MM.1S (cell line): Measurements from ENCODE around the gene RPUSD1.
A peak's percentile ranks its signal among the peaks of the same experiment; 100 is the strongest.

Experiments used
- DNase-seq: peaks from one replicate; pipeline ENCODE4 v3.0.0-alpha.2; 2015
- H2AFZ ChIP-seq: fragments of 300-600 bp; sonication (generic); 2 replicates; pipeline ENCODE4 v1.6.0; 2016; ENCODE audit warnings: antibody characterized with exemption, low read length
- H3F3A ChIP-seq: fragments of 300-600 bp; sonication (generic); 2 replicates; pipeline ENCODE4 v1.6.1; 2016; ENCODE audit warnings: mild to moderate bottlenecking, antibody characterized with exemption, low read length, moderate library complexity, mixed read lengths; ENCODE audit not compliant: insufficient read depth
- H3K27ac ChIP-seq: fragments of 300-600 bp; sonication (generic); 2 replicates; pipeline ENCODE4 v1.5.1; 2016; ENCODE audit warnings: mild to moderate bottlenecking, low read length
- H3K27me3 ChIP-seq: fragments of 300-600 bp; sonication (generic); replicated peaks from 2 replicates; pipeline ENCODE4 v1.6.0; 2016; ENCODE audit warnings: low read length; ENCODE audit not compliant: insufficient read depth
- H3K36me3 ChIP-seq: fragments of 300-600 bp; sonication (generic); replicated peaks from 2 replicates; pipeline ENCODE4 v1.6.1; 2016; ENCODE audit warnings: mild to moderate bottlenecking, low read length, mixed read lengths; ENCODE audit not compliant: insufficient read depth
- H3K4me1 ChIP-seq: fragments of 300-600 bp; sonication (generic); 2 replicates; pipeline ENCODE4 v1.6.1; 2016; ENCODE audit warnings: low read length, mixed read lengths
- H3K4me2 ChIP-seq: fragments of 300-600 bp; sonication (generic); 2 replicates; pipeline ENCODE4 v1.6.0; 2016; ENCODE audit warnings: low read depth, low read length
- H3K4me3 ChIP-seq: fragments of 300-600 bp; sonication (generic); 2 replicates; pipeline ENCODE4 v1.5.1; 2016; ENCODE audit warnings: low read length, mixed read lengths
- H3K79me2 ChIP-seq: fragments of 300-600 bp; sonication (generic); 2 replicates; pipeline ENCODE4 v1.6.1; 2016; ENCODE audit warnings: mixed run types, low read length, mixed read lengths
- H3K9ac ChIP-seq: fragments of 300-600 bp; sonication (generic); 2 replicates; pipeline ENCODE4 v1.6.1; 2016; ENCODE audit warnings: low read length, mixed read lengths
- H3K9me2 ChIP-seq: fragments of 300-600 bp; sonication (generic); replicated peaks from 2 replicates; pipeline ENCODE4 v1.6.1; 2016; ENCODE audit warnings: mild to moderate bottlenecking, low read length, mixed read lengths; ENCODE audit not compliant: insufficient read depth
- H3K9me3 ChIP-seq: fragments of 300-600 bp; sonication (generic); replicated peaks from 2 replicates; pipeline ENCODE4 v1.6.1; 2016; ENCODE audit warnings: mild to moderate bottlenecking, low read length, mixed read lengths; ENCODE audit not compliant: insufficient read depth
- H4K20me1 ChIP-seq: fragments of 300-600 bp; sonication (generic); 2 replicates; pipeline ENCODE4 v1.6.1; 2016; ENCODE audit warnings: mild to moderate bottlenecking, low read length, moderate library complexity, mixed read lengths; ENCODE audit not compliant: insufficient read depth
- CTCF ChIP-seq: fragments of 300-600 bp; sonication (generic); IDR thresholded peaks from 2 replicates; pipeline ENCODE4 v1.5.1; 2016; ENCODE audit warnings: antibody characterized with exemption, low read length, mixed read lengths
- EZH2 ChIP-seq: fragments of 300-600 bp; sonication (generic); optimal IDR thresholded peaks from 2 replicates; pipeline ENCODE3; 2017; ENCODE audit warnings: low read depth, mild to moderate bottlenecking, antibody characterized with exemption, low read length, mixed read lengths
- EZH2phosphoT487 ChIP-seq: fragments of 300-600 bp; sonication (generic); IDR thresholded peaks from 2 replicates; pipeline ENCODE4 v1.6.1; 2018; ENCODE audit warnings: antibody characterized with exemption, low read length

RPUSD1 gene

DNA sequence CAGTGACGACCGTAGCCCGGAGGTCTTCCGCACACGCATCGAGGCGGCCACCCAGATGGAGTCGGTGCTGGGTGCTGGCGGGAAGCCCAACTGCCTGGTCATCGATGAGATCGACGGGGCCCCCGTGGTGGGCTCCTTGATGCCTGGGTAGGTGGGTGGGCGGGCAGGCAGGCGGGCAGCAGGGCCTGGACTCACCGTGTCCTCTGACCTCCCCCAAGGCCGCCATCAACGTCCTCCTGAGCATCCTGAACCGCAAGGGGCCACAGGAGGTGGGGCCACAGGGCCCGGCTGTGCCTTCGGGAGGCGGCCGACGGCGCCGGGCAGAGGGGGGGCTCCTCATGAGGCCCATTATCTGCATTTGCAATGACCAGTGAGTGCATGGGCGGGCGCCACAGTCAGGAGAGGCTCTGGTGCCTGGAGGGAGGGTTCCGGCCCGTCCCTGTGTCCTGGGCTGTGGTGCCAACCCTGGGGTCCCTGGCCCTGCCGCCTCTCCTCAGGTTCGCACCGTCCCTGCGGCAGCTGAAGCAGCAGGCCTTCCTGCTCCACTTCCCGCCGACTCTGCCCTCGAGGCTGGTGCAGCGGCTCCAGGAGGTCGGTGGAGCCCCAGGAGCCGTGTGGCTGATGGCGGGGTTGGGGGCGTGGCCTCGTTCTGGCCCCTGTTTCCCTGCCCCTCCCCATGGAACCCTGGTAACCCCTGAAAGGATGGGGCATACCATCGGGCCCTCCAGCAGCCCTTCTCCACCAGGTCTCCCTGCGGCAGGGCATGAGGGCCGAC lies 4.2 kb upstream of the RPUSD1 start:
- no peaks in the 10 kb centered on the region for H3K9me3 ChIP-seq
- DNase-seq, result peak; percentile 1
- H3F3A ChIP-seq, result no peaks in the 10 kb centered on the region
- no peak overlapping the region for H3K9ac ChIP-seq
- TF ChIP-seq EZH2phosphoT487 (no peak), CTCF (no peak), EZH2 (no peak)
- H3K9me2 ChIP-seq, result no peaks in the 10 kb centered on the region
- no peak overlapping the region for H3K27ac ChIP-seq
- peaks cover 24% of the 10 kb centered on the region for H3K79me2 ChIP-seq
- H3K4me3 ChIP-seq, result no peak overlapping the region
- H3K4me2 ChIP-seq, result no peak overlapping the region
- no peak overlapping the region for H2AFZ ChIP-seq
- H3K4me1 ChIP-seq, result 0 out of 2 replicates have a peak, but pooled peaks cover 4% of the 10 kb centered on the region
- no peaks in the 10 kb centered on the region for H3K27me3 ChIP-seq
- no peaks in the 10 kb centered on the region; the same call in 1 of the 2 replicates for H3K36me3 ChIP-seq
- H4K20me1 ChIP-seq, result no peaks in the 10 kb centered on the region

- Histone ChIP-seq H3F3A (no peaks in the 10 kb centered on the region), H3K27me3 (no peaks in the 10 kb centered on the region), H2AFZ (no peak overlapping the region), H3K4me3 (no peak overlapping the region), H3K79me2 (peaks cover 33% of the 10 kb centered on the region), H3K4me1 (0 out of 2 replicates have a peak, but pooled peaks cover 9% of the 10 kb centered on the region), H3K9me2 (no peaks in the 10 kb centered on the region), H3K9ac (no peak overlapping the region), H3K27ac (no peak overlapping the region), H4K20me1 (no peaks in the 10 kb centered on the region), H3K36me3 (no peaks in the 10 kb centered on the region; the same call in 1 of the 2 replicates), H3K9me3 (no peaks in the 10 kb centered on the region), H3K4me2 (no peak overlapping the region)
- TF ChIP-seq CTCF (no peak), EZH2phosphoT487 (no peak), EZH2 (no peak)
- no peak for DNase-seq
Observed at GRCh38 chr16:791131-791530, 3.0 kb upstream of the RPUSD1 start.

- Histone ChIP-seq H3K36me3 (no peaks in the 10 kb centered on the region; the same call in 1 of the 2 replicates), H4K20me1 (no peaks in the 10 kb centered on the region; the same call in 1 of the 2 replicates), H3K4me3 (no peak overlapping the region), H3K4me1 (0 out of 2 replicates have a peak, but pooled peaks cover 9% of the 10 kb centered on the region), H3K9ac (no peak overlapping the region), H3K9me2 (no peaks in the 10 kb centered on the region), H3K9me3 (no peaks in the 10 kb centered on the region), H3F3A (no peaks in the 10 kb centered on the region), H3K79me2 (peaks cover 33% of the 10 kb centered on the region), H3K4me2 (no peak overlapping the region), H3K27ac (no peak overlapping the region), H3K27me3 (no peaks in the 10 kb centered on the region), H2AFZ (no peak overlapping the region)
- no peak for TF ChIP-seq CTCF
- no peak for TF ChIP-seq EZH2
- no peak for DNase-seq
Observed at GRCh38 chr16:790086-790485, 1.9 kb upstream of the RPUSD1 start.
